ENCODE results near the gene KRTAP4-11. TPM values are rescaled to one million over a fixed set of nuclear protein-coding genes. Genes with fewer than 3 reads are reported as not detected.
"Not testable (repeated sequence)": the region's sequence is repeated elsewhere in the genome, so short reads cannot be mapped to it uniquely, and the experiment has no call there.

KRTAP4-11 gene
- total RNA-seq, 1 experiment from 2014 or later, result not detected

DNA sequence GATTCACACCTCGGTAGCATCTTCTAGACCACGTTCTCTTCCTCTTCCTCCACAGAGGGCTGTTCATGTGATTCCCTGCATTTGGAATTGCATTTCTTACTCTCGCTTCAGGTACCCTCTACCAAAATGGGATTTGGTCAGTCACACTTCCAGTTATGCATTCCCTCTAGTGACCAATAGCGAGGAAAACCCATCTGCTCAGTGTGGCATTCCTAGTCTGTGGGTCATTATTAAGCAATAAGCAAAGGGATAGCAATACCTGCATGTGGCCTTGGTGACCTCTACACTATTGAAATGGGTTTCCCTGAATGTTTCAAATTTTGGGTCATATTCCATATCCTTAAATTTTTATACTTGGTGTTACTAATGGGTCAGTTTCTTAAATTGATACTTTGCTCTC lies 31.9 kb upstream of the KRTAP4-11 start:
- intact Hi-C loops (cut with micrococcal nuclease), result no loop called here
- no peaks in the 10 kb centered on the region for H3K27me3 ChIP-seq (ENCODE audit: insufficient read depth, low read length)
- TF ChIP-seq EZH2phosphoT487 (IDR thresholded peaks at IDR 0.05; ENCODE audit: borderline replicate concordance) (no peak), EGR1 (IDR thresholded peaks at IDR 0.05; ENCODE audit: low read depth) (no peak)
- POLR2A ChIA-PET, result no interaction called here
- H3K9me2 ChIP-seq (ENCODE audit: insufficient read depth), result no peaks in the 10 kb centered on the region
- no peak for ATAC-seq
- no peak for DNase-seq (ENCODE audit: low read depth, low spot score)
- H3K4me2 ChIP-seq (ENCODE audit: low read length), result no peak overlapping the region
- H3K36me3 ChIP-seq (ENCODE audit: control insufficient read depth in 1 of 2, insufficient read depth in 2 of 2, low read length in 2 of 2), result no peaks in the 10 kb centered on the region
- no peak overlapping the region for H3K9ac ChIP-seq (ENCODE audit: low read length)
- no peaks in the 10 kb centered on the region for H4K20me1 ChIP-seq (ENCODE audit: insufficient read depth)
- peaks cover 0 to 10% of the 10 kb centered on the region in 2 experiments; a peak in 1 of 4 replicates for H3K9me3 ChIP-seq (ENCODE audit: control insufficient read depth in 1 of 2, insufficient read depth in 1 of 2, low read depth in 1 of 2, low read length in 2 of 2)
- H3K27ac ChIP-seq (ENCODE audit: low read depth, low read length), result no peak overlapping the region
- no peaks in the 10 kb centered on the region for H3K4me1 ChIP-seq (ENCODE audit: control insufficient read depth in 1 of 2, insufficient read depth in 2 of 2, low read length in 2 of 2)
- CTCF ChIA-PET, result no interaction called here
- H3K4me3 ChIP-seq (replicated peaks in 1 of 2; ENCODE audit: low read depth in 1 of 2, low read length in 2 of 2), result no peak overlapping the region
- RAD21 ChIA-PET (ENCODE audit: low non-redundant PET in 1 of 2, low total read pairs in 2 of 2, uncharacterized antibody in 2 of 2, unreplicated experiment in 2 of 2), result no interaction called here
- H3K79me2 ChIP-seq (ENCODE audit: insufficient read depth, low read length), result no peaks in the 10 kb centered on the region
- no TSS peak for BruUV-seq (replicated peaks)
- no peak overlapping the region for H2AFZ ChIP-seq (ENCODE audit: low read depth, low read length, poor library complexity, severe bottlenecking)

DNA sequence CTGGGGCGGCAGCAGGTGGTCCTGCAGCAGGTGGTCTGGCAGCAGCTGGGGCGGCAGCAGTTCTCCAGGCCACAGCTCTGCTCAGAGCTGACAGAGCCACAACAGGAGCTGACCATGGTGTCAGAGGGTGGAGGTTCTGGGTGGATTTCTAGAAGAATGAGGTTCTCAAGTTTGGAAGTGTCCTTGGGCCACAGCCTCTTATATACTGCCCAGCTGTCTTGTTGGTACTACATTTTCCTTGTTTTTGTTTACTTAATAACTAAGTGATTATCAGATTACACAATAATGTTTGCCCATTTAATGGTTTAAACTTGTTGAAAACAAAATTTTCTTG lies 31.4 kb upstream of the KRTAP4-11 start, which contains the start of gene KRTAP4-5:
Gene KRTAP4-5 (minus strand): TSS at position 174 of the 334 bp plus-strand sequence. CDS start 58 bp downstream, at position 116.
- H3K4me1 ChIP-seq (ENCODE audit: control insufficient read depth in 1 of 2, insufficient read depth in 2 of 2, low read length in 2 of 2), result no peaks in the 10 kb centered on the region
- intact Hi-C loops (cut with micrococcal nuclease), result no loop called here
- no peak for ATAC-seq
- ChIA-PET POLR2A (no interaction called here), CTCF (no interaction called here), RAD21 (ENCODE audit: low non-redundant PET in 1 of 2, low total read pairs in 2 of 2, uncharacterized antibody in 2 of 2, unreplicated experiment in 2 of 2) (no interaction called here)
- no peak within 1 kb of the TSS for H3K4me2 ChIP-seq (ENCODE audit: low read length)
- H2AFZ ChIP-seq (ENCODE audit: low read depth, low read length, poor library complexity, severe bottlenecking), result no peak within 1 kb of the TSS
- no peak within 1 kb of the TSS for H3K9ac ChIP-seq (ENCODE audit: low read length)
- no peaks in the 10 kb centered on the region for H3K79me2 ChIP-seq (ENCODE audit: insufficient read depth, low read length)
- H3K9me2 ChIP-seq (ENCODE audit: insufficient read depth), result no peaks in the 10 kb centered on the region
- H4K20me1 ChIP-seq (ENCODE audit: insufficient read depth), result no peaks in the 10 kb centered on the region
- DNase-seq (ENCODE audit: low read depth, low spot score), result no peak
- BruUV-seq (replicated peaks), result no TSS peak
- H3K27me3 ChIP-seq (ENCODE audit: insufficient read depth, low read length), result no peaks in the 10 kb centered on the region
- H3K9me3 ChIP-seq (ENCODE audit: control insufficient read depth in 1 of 2, insufficient read depth in 1 of 2, low read depth in 1 of 2, low read length in 2 of 2), result peaks cover 0 to 10% of the 10 kb centered on the region in 2 experiments; a peak in 1 of 4 replicates
- TF ChIP-seq, protein P1, sequence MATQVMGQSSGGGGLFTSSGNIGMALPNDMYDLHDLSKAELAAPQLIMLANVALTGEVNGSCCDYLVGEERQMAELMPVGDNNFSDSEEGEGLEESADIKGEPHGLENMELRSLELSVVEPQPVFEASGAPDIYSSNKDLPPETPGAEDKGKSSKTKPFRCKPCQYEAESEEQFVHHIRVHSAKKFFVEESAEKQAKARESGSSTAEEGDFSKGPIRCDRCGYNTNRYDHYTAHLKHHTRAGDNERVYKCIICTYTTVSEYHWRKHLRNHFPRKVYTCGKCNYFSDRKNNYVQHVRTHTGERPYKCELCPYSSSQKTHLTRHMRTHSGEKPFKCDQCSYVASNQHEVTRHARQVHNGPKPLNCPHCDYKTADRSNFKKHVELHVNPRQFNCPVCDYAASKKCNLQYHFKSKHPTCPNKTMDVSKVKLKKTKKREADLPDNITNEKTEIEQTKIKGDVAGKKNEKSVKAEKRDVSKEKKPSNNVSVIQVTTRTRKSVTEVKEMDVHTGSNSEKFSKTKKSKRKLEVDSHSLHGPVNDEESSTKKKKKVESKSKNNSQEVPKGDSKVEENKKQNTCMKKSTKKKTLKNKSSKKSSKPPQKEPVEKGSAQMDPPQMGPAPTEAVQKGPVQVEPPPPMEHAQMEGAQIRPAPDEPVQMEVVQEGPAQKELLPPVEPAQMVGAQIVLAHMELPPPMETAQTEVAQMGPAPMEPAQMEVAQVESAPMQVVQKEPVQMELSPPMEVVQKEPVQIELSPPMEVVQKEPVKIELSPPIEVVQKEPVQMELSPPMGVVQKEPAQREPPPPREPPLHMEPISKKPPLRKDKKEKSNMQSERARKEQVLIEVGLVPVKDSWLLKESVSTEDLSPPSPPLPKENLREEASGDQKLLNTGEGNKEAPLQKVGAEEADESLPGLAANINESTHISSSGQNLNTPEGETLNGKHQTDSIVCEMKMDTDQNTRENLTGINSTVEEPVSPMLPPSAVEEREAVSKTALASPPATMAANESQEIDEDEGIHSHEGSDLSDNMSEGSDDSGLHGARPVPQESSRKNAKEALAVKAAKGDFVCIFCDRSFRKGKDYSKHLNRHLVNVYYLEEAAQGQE (IDR thresholded peaks at IDR 0.05; ENCODE audit: low read depth), result peak; percentile 9; the same call in 1 of the 2 replicates
- TF ChIP-seq JUND (IDR thresholded peaks at IDR 0.05), result no peak
- no peaks in the 10 kb centered on the region for H3K36me3 ChIP-seq (ENCODE audit: control insufficient read depth in 1 of 2, insufficient read depth in 2 of 2, low read length in 2 of 2)
- H3K27ac ChIP-seq (ENCODE audit: low read depth, low read length), result no peak within 1 kb of the TSS
- no peak within 1 kb of the TSS for H3K4me3 ChIP-seq (replicated peaks in 1 of 2; ENCODE audit: low read depth in 1 of 2, low read length in 2 of 2)

DNA sequence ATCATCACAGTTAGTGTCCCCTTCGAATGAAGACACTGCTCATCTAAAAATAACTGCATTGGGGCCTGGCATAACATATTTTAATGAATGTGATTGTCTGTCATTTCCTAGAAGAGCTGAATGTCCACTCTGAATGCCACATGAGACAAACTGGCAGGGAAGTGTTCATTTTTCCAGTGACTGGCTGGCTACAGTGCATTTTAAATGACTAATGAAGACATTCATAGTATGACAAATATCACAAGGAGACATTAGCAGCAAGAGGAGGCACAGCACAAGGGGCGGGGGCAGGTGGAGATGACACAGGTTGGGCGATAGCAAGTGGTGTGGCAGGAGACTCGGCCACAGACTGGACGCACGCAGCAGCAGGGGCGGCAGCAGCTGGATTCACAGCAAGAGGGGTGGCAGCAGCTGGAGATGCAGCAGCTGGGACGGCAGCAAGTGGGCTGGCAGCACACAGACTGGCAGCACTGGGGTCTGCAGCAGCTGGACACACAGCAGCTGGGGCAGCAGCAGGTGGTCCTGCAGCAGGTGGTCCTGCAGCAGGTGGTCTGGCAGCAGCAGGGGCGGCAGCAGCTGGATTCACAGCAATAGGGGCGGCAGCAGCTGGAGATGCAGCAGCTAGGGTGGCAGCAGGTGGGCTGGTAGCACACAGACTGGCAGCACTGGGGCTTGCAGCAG lies 30.9 kb upstream of the KRTAP4-11 start:
- CTCF ChIA-PET; POLR2A ChIA-PET; RAD21 ChIA-PET (ENCODE audit: low non-redundant PET in 1 of 2, low total read pairs in 2 of 2, uncharacterized antibody in 2 of 2, unreplicated experiment in 2 of 2): not testable (repeated sequence)

More for the DNA sequence above, 30.9 kb upstream of the KRTAP4-11 start:
- H3K4me2 ChIP-seq (ENCODE audit: low read length); H4K20me1 ChIP-seq (ENCODE audit: insufficient read depth); H3K4me1 ChIP-seq (ENCODE audit: control insufficient read depth in 1 of 2, insufficient read depth in 2 of 2, low read length in 2 of 2); H3K36me3 ChIP-seq (ENCODE audit: control insufficient read depth in 1 of 2, insufficient read depth in 2 of 2, low read length in 2 of 2); H3K27me3 ChIP-seq (ENCODE audit: insufficient read depth, low read length); intact Hi-C loops (cut with micrococcal nuclease); DNase-seq (ENCODE audit: low read depth, low spot score); H3K27ac ChIP-seq (ENCODE audit: low read depth, low read length); H3K9ac ChIP-seq (ENCODE audit: low read length); H2AFZ ChIP-seq (ENCODE audit: low read depth, low read length, poor library complexity, severe bottlenecking); ATAC-seq; H3K79me2 ChIP-seq (ENCODE audit: insufficient read depth, low read length); H3K9me2 ChIP-seq (ENCODE audit: insufficient read depth); H3K4me3 ChIP-seq (replicated peaks in 1 of 2; ENCODE audit: low read depth in 1 of 2, low read length in 2 of 2); BruUV-seq (replicated peaks): not testable (repeated sequence)
- H3K9me3 ChIP-seq (ENCODE audit: control insufficient read depth in 1 of 2, insufficient read depth in 1 of 2, low read depth in 1 of 2, low read length in 2 of 2), result peaks cover 0 to 11% of the 10 kb centered on the region in 2 experiments; a peak in 1 of 4 replicates
